ENCODE measurements around the gene NPHP4. TPM values are rescaled to one million over a fixed set of nuclear protein-coding genes. Genes with fewer than 3 reads are reported as not detected.

NPHP4 gene
- polyA plus RNA-seq, 4 donors: 1.4 to 10.0 (median 2.8) TPM

DNA sequence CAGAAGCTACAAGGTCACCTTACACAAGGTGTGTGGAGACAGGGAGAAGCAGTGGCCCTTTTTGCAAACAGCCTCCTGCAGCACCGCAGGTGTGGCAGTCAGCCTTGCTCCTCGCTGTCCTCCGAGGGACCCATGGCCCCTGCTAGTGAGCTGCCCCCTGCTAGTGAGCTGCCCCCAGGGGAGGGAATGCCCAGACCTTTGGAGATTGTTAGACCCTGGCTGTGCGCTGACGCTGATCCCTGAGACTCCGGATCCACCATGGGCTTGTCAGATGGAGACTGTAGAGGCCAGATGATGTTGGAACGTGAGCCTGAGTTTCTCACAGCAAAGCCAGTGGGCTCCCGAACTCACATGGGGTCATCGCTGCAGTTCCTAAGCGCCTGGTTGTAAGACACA, 172.2 kb downstream of the NPHP4 start:
- H3K9me3 ChIP-seq (ENCODE audit: control insufficient read depth in 2 of 2, insufficient read depth in 1 of 2, low read depth in 1 of 2, low read length in 1 of 2): peaks cover 0 to 7% of the 10 kb centered on the region in 2 donors
- no peak overlapping the region for H3K27ac ChIP-seq (ENCODE audit: low read depth in 1 of 3, low read length in 2 of 3)
- H3K4me3 ChIP-seq (ENCODE audit: low read depth in 1 of 3, low read length in 3 of 3): no peak overlapping the region
- no peaks in the 10 kb centered on the region for H3K27me3 ChIP-seq (ENCODE audit: control insufficient read depth in 3 of 3, insufficient read depth in 3 of 3, low read length in 3 of 3)
- FAIRE-seq: no peak
- no peaks in the 10 kb centered on the region for H3K36me3 ChIP-seq (ENCODE audit: control insufficient read depth in 3 of 3, insufficient read depth in 2 of 3, low read depth in 1 of 3, low read length in 3 of 3)
- no peak for DNase-seq
- H3K4me1 ChIP-seq (ENCODE audit: control insufficient read depth in 3 of 3, insufficient read depth in 2 of 3, low read depth in 1 of 3, low read length in 2 of 3): no peaks in the 10 kb centered on the region
- WGBS, 3 donors: 85 to 89% (median 85%) methylated on average over 10 of the region's 10 CpGs

DNA sequence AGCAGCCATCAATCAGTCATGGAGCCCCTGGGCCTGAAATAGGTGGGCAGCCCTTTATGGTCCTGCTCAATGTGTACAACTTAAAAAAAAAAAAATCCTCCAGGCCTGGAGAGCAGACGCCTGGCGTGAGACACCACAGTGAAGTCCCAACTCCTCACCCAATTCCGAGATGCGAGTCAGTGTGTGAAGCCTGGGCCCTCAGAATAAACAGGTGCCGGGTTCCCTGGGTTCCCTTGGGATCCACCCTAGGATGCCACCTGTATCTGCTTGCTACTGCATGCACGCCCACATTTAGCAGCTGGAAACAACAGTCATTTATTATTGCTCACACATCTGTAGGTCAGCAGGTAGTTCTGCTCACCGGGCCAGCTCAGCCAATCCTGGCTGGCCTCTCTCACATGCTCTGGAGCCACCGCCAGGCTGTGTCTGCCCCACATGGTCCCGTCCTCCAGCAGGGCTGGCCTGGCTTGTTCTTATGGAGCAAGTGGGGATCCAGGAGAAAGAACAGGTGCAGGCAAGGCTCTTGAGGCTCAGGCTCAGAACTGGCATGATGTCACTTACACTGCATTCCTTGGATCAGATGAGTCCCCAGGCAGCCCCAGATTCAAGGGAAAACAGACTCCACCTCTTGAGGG, 172.7 kb downstream of the NPHP4 start:
- 72 to 84% (median 80%) methylated on average over 9 of the region's 9 CpGs for WGBS, 3 donors
- no peaks in the 10 kb centered on the region for H3K27me3 ChIP-seq (ENCODE audit: control insufficient read depth in 3 of 3, insufficient read depth in 3 of 3, low read length in 3 of 3)

DNA sequence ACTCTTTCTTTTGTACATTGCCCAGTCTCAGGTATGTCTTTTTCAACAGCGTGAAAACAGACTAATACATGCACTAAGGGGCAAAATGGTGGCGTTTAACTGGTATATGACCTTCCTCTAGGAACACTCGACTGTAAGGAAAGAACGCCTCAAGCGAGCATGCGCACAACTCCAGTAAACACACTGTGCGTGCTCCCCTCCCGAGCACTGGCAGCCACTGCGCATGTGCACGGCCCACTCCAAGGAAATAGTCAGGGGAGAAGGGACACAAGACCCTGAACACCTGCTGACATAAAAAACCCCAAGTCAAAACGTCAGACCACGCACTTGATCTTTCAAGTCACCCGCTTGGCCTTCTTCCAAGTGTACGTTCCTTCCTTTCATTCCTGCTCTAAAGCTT, 173.5 kb downstream of the NPHP4 start:
- Histone ChIP-seq H3K27ac (ENCODE audit: low read depth in 1 of 3, low read length in 2 of 3) (no peak overlapping the region), H3K9me3 (ENCODE audit: control insufficient read depth in 2 of 2, insufficient read depth in 1 of 2, low read depth in 1 of 2, low read length in 1 of 2) (peaks cover 0 to 7% of the 10 kb centered on the region in 2 donors), H3K4me1 (ENCODE audit: control insufficient read depth in 3 of 3, insufficient read depth in 2 of 3, low read depth in 1 of 3, low read length in 2 of 3) (no peaks in the 10 kb centered on the region), H3K4me3 (ENCODE audit: low read depth in 1 of 3, low read length in 3 of 3) (no peak overlapping the region), H3K36me3 (ENCODE audit: control insufficient read depth in 3 of 3, insufficient read depth in 2 of 3, low read depth in 1 of 3, low read length in 3 of 3) (no peaks in the 10 kb centered on the region), H3K27me3 (ENCODE audit: control insufficient read depth in 3 of 3, insufficient read depth in 3 of 3, low read length in 3 of 3) (no peaks in the 10 kb centered on the region)
- FAIRE-seq (no peak), DNase-seq (no peak)
- WGBS, 3 donors: 74 to 77% (median 75%) methylated on average over 14 of the region's 14 CpGs

More for the DNA sequence above, 172.7 kb downstream of the NPHP4 start:
- no peak overlapping the region for H3K27ac ChIP-seq (ENCODE audit: low read depth in 1 of 3, low read length in 2 of 3)
- no peak for FAIRE-seq
- H3K4me1 ChIP-seq (ENCODE audit: control insufficient read depth in 3 of 3, insufficient read depth in 2 of 3, low read depth in 1 of 3, low read length in 2 of 3): no peaks in the 10 kb centered on the region
- no peak overlapping the region for H3K4me3 ChIP-seq (ENCODE audit: low read depth in 1 of 3, low read length in 3 of 3)
- no peaks in the 10 kb centered on the region for H3K36me3 ChIP-seq (ENCODE audit: control insufficient read depth in 3 of 3, insufficient read depth in 2 of 3, low read depth in 1 of 3, low read length in 3 of 3)
- peaks cover 0 to 7% of the 10 kb centered on the region in 2 donors for H3K9me3 ChIP-seq (ENCODE audit: control insufficient read depth in 2 of 2, insufficient read depth in 1 of 2, low read depth in 1 of 2, low read length in 1 of 2)
- DNase-seq: no peak

DNA sequence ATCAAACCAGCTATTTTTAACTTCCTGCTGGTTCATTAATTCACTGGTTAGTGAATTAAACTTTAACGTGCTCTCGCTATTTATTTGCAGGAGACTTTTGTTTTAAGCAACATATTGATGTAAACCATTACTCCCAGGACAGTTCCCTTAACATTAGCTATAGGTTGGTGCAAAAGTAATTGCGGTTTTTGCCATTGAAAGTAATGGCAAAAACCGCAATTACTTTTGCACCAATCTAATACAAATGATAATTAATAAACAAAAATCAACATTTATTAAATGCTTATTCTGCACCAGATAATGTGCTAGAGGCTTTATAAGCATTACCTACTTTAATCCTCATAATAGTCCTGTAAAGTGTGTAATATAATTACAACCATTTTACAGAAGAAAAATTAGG, 176.5 kb downstream of the NPHP4 start:
- Histone ChIP-seq H3K27ac (ENCODE audit: low read depth in 1 of 3, low read length in 2 of 3) (no peak overlapping the region), H3K4me3 (ENCODE audit: low read depth in 1 of 3, low read length in 3 of 3) (no peak overlapping the region), H3K36me3 (ENCODE audit: control insufficient read depth in 3 of 3, insufficient read depth in 2 of 3, low read depth in 1 of 3, low read length in 3 of 3) (no peaks in the 10 kb centered on the region), H3K4me1 (ENCODE audit: control insufficient read depth in 3 of 3, insufficient read depth in 2 of 3, low read depth in 1 of 3, low read length in 2 of 3) (no peaks in the 10 kb centered on the region), H3K9me3 (ENCODE audit: control insufficient read depth in 2 of 2, insufficient read depth in 1 of 2, low read depth in 1 of 2, low read length in 1 of 2) (peaks cover 0 to 7% of the 10 kb centered on the region in 2 donors), H3K27me3 (ENCODE audit: control insufficient read depth in 3 of 3, insufficient read depth in 3 of 3, low read length in 3 of 3) (peaks cover 0 to 5% (median 0%) of the 10 kb centered on the region in 3 donors)
- no peak for DNase-seq
- no peak for FAIRE-seq
- 86 to 89% (median 87%) methylated on average over 4 of the region's 4 CpGs for WGBS, 3 donors

DNA sequence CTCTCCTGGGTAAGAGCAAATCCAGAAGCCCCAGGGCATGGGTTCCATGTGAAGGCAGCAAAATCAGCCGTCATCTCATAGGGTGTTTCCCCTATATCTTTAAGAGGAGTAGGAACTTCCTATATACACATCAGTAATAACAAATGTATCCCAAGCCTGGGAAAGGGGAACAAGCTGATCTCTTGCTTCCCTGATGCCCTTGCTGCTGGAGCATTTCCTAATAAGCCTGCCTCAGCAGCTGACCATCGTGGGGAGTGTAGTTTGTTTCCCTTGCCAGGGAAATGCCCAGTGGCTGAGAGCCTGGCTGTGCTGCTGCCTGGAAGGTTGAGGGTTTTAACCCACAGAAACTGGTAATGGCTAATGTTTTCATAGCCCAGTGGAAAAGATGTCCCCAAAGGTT, 177.0 kb downstream of the NPHP4 start:
- Histone ChIP-seq H3K27ac (ENCODE audit: low read depth in 1 of 3, low read length in 2 of 3) (no peak overlapping the region), H3K4me1 (ENCODE audit: control insufficient read depth in 3 of 3, insufficient read depth in 2 of 3, low read depth in 1 of 3, low read length in 2 of 3) (no peaks in the 10 kb centered on the region), H3K4me3 (ENCODE audit: low read depth in 1 of 3, low read length in 3 of 3) (no peak overlapping the region), H3K27me3 (ENCODE audit: control insufficient read depth in 3 of 3, insufficient read depth in 3 of 3, low read length in 3 of 3) (peaks cover 0 to 5% (median 0%) of the 10 kb centered on the region in 3 donors), H3K36me3 (ENCODE audit: control insufficient read depth in 3 of 3, insufficient read depth in 2 of 3, low read depth in 1 of 3, low read length in 3 of 3) (no peaks in the 10 kb centered on the region), H3K9me3 (ENCODE audit: control insufficient read depth in 2 of 2, insufficient read depth in 1 of 2, low read depth in 1 of 2, low read length in 1 of 2) (peaks cover 0 to 7% of the 10 kb centered on the region in 2 donors)
- 48 to 63% (median 53%) methylated on average over 2 of the region's 2 CpGs for WGBS, 3 donors
- no peak for DNase-seq
- FAIRE-seq: no peak

DNA sequence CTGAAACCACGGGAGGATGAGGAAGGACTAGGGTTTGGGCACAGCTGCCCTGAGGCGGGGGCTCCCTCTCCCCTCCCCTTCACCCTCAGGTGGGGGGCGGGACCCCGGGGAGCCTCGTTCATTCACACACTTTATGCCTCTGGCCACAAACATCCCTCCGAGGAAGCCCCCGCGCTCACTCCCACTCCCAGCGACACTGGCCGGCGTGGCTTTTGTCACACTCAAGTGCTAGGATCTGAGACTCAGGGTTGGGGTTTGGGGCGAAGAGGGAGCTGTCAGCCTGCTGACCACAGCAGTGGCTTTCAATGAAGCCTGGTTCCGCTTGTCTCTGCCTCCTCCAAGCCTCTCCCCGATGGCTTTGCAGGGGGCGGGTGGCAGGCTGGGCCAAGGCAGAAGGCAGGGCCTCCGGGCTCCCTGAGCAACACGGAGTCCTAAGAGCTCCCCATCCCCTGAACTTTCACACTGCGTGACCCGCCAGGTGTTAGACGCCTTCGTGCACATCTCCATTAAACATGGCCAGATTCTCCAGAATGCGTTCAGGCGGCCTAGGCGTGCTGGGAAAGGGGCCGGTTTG, 178.1 kb downstream of the NPHP4 start:
- H3K27me3 ChIP-seq (ENCODE audit: control insufficient read depth in 3 of 3, insufficient read depth in 3 of 3, low read length in 3 of 3): peaks cover 0 to 5% (median 0%) of the 10 kb centered on the region in 3 donors
- WGBS, 3 donors: 70 to 77% (median 73%) methylated on average over 25 of the region's 25 CpGs
- H3K9me3 ChIP-seq (ENCODE audit: control insufficient read depth in 2 of 2, insufficient read depth in 1 of 2, low read depth in 1 of 2, low read length in 1 of 2): peaks cover 0 to 7% of the 10 kb centered on the region in 2 donors
- no peak overlapping the region for H3K4me3 ChIP-seq (ENCODE audit: low read depth in 1 of 3, low read length in 3 of 3)
- no peaks in the 10 kb centered on the region for H3K36me3 ChIP-seq (ENCODE audit: control insufficient read depth in 3 of 3, insufficient read depth in 2 of 3, low read depth in 1 of 3, low read length in 3 of 3)
- DNase-seq (no peak), FAIRE-seq (no peak)
- H3K27ac ChIP-seq (ENCODE audit: low read depth in 1 of 3, low read length in 2 of 3): no peak overlapping the region
- H3K4me1 ChIP-seq (ENCODE audit: control insufficient read depth in 3 of 3, insufficient read depth in 2 of 3, low read depth in 1 of 3, low read length in 2 of 3): no peaks in the 10 kb centered on the region

DNA sequence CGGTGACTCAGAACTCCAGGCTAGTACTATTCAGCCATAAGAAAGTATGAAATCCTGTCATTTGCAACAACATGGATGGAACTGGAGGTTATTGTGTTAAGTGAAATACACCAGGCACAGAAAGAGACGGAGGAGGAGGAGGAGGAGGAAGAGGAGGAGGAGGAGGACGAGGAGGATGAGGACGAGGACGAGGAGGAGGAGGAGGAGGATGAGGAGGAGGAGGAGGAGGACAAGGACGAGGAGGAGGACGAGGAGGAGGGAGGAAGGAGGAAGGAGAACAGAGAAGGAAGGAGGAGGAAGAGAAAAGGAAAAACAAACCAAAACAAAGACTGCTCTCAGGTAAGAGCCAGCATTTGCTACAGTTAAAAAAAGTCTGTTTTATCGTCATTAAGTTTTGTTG, 178.7 kb downstream of the NPHP4 start:
- H3K9me3 ChIP-seq (ENCODE audit: control insufficient read depth in 2 of 2, insufficient read depth in 1 of 2, low read depth in 1 of 2, low read length in 1 of 2): peaks cover 0 to 7% of the 10 kb centered on the region in 2 donors
- no peaks in the 10 kb centered on the region for H3K4me1 ChIP-seq (ENCODE audit: control insufficient read depth in 3 of 3, insufficient read depth in 2 of 3, low read depth in 1 of 3, low read length in 2 of 3)
- no peak for FAIRE-seq
- peaks cover 0 to 5% (median 0%) of the 10 kb centered on the region in 3 donors for H3K27me3 ChIP-seq (ENCODE audit: control insufficient read depth in 3 of 3, insufficient read depth in 3 of 3, low read length in 3 of 3)
- 66 to 68% (median 66%) methylated on average over 8 of the region's 8 CpGs for WGBS, 3 donors
- no peak for DNase-seq
- H3K36me3 ChIP-seq (ENCODE audit: control insufficient read depth in 3 of 3, insufficient read depth in 2 of 3, low read depth in 1 of 3, low read length in 3 of 3): no peaks in the 10 kb centered on the region
- no peak overlapping the region for H3K4me3 ChIP-seq (ENCODE audit: low read depth in 1 of 3, low read length in 3 of 3)
- H3K27ac ChIP-seq (ENCODE audit: low read depth in 1 of 3, low read length in 2 of 3): no peak overlapping the region

Measured in small intestine (tissue), 7 donors.